ENCODE measurements around the gene CLEC17A. TPM values are rescaled to one million over a fixed set of nuclear protein-coding genes. Genes with fewer than 3 reads are reported as not detected.
"Not testable (repeated sequence)": the region's sequence is repeated elsewhere in the genome, so short reads cannot be mapped to it uniquely, and the experiment has no call there.

The CLEC17A gene, protein sequence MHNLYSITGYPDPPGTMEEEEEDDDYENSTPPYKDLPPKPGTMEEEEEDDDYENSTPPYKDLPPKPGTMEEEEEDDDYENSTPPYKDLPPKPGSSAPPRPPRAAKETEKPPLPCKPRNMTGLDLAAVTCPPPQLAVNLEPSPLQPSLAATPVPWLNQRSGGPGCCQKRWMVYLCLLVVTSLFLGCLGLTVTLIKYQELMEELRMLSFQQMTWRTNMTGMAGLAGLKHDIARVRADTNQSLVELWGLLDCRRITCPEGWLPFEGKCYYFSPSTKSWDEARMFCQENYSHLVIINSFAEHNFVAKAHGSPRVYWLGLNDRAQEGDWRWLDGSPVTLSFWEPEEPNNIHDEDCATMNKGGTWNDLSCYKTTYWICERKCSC
- 1 to 10 TPM in 1 of 2 donors, under 1 TPM in 1; 0.14 to 1.0 TPM for total RNA-seq

DNA sequence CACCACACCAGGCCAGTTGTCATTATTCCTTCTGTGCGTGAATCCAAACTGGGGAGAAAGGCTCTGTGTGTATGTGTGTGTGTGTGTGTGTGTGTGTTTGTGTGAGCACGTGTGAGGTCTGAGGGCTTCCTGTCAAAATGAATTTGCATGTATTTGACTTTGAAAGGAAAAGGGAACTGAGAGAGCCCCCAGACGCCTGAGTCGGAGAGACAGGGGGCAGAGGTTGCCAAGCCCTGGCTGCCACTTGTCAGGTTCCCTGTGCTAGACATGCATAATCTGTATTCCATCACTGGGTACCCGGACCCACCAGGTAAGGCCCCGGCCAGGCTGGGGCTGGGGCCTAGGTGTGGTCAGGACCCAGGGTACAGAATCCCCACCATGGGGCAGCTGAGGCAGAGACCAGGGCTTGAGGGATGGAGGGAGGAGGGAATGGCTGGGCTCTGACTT, at the start of gene CLEC17A:
Gene CLEC17A (plus strand): TSS at position 191 of the 447 bp plus-strand sequence. CDS start 77 bp downstream, at position 268.
- no peaks in the 10 kb centered on the region for H3K27me3 ChIP-seq (replicated peaks; ENCODE audit: insufficient read depth)

DNA sequence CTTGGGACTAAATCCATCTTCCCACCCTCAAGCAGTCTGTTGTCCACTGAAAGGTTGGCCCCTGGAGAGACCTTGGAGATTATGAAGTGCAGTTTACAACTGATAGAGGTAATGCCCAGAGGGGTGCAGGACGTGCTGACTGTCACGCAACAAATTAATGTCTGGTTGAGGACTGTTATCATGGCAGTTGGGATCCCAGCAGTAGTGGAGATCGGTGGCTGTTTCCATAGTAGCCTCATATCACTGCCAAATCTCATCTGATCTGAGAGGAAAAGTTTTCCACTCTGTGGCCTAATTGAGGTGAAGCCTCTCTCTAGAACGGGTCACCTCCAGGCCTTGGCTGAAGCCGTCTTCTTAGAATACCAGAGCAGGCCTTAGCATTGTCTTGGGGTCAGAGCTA, 49.4 kb upstream of the CLEC17A start:
- H3K27ac ChIP-seq: no peak overlapping the region
- WGBS: 80% methylated on average over 5 of the region's 5 CpGs

More for the DNA sequence above, at the start of gene CLEC17A:
- 48% methylated on average over 6 of the region's 6 CpGs for WGBS
- Histone ChIP-seq H3K27ac (no peak within 1 kb of the TSS), H3K4me3 (no peak within 1 kb of the TSS), H3K9me3 (no peaks in the 10 kb centered on the region), H3K36me3 (no peaks in the 10 kb centered on the region), H3K4me1 (replicated peaks) (no peaks in the 10 kb centered on the region)
- TF ChIP-seq, protein P1, sequence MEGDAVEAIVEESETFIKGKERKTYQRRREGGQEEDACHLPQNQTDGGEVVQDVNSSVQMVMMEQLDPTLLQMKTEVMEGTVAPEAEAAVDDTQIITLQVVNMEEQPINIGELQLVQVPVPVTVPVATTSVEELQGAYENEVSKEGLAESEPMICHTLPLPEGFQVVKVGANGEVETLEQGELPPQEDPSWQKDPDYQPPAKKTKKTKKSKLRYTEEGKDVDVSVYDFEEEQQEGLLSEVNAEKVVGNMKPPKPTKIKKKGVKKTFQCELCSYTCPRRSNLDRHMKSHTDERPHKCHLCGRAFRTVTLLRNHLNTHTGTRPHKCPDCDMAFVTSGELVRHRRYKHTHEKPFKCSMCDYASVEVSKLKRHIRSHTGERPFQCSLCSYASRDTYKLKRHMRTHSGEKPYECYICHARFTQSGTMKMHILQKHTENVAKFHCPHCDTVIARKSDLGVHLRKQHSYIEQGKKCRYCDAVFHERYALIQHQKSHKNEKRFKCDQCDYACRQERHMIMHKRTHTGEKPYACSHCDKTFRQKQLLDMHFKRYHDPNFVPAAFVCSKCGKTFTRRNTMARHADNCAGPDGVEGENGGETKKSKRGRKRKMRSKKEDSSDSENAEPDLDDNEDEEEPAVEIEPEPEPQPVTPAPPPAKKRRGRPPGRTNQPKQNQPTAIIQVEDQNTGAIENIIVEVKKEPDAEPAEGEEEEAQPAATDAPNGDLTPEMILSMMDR (IDR thresholded peaks at IDR 0.05): no peak
- TF ChIP-seq POLR2AphosphoS5 (IDR thresholded peaks at IDR 0.05) (no peak), POLR2A (IDR thresholded peaks at IDR 0.05) (no peak)
- DNase-seq (ENCODE audit: low spot score): no peak
- intact Hi-C loops (cut with DNase I): no loop called here

DNA sequence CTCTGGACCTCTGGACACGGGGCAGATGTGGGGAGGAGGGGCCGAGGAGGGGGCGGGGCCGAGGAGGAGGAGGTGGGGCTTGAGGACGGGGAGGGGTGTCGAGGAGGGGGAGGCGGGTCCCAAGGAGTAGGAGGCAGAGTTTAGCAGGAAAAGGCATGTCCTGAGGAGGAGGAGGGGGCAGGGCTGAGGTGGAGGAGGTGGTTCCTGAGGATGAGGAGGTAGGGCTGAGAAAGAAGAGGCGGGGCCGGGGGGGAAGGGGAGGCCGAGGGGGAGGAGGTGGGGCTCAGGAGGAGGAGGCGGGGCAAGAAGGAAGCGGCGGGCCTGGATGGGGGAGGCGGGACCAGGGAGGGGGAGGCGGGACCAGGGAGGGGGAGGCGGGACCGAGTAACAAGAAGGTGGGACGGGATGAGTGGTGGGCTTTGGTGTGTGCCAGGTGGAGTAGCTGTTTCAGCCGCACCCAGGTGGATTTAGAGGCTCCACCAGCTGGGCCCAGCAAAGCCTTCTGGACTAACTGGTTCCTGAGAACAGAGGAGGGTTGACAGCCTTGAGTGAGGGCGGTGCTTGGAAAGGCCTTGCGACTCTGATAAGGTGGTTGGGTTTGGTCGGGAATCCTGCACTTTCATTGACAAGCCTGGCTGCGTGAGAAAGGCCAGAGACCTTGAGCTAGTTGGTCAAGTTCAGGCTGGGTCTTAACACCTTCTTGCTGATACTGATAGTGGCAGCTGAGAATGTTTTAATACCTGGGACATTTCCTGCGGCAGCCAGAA, 45.8 kb upstream of the CLEC17A start:
- DNase-seq (ENCODE audit: low spot score): peak; percentile 80
- H3K27ac ChIP-seq: peak overlapping the region; percentile 69 to 70
- no peaks in the 10 kb centered on the region for H3K4me1 ChIP-seq (replicated peaks)
- no peaks in the 10 kb centered on the region for H3K27me3 ChIP-seq (replicated peaks; ENCODE audit: insufficient read depth)
- WGBS: 16% methylated on average over 24 of the region's 24 CpGs
- no peaks in the 10 kb centered on the region for H3K36me3 ChIP-seq
- intact Hi-C loops (cut with DNase I): no loop called here
- TF ChIP-seq POLR2AphosphoS5 (IDR thresholded peaks at IDR 0.05): peak; percentile 28
- TF ChIP-seq, protein P1 (IDR thresholded peaks at IDR 0.05): no peak
- TF ChIP-seq POLR2A (IDR thresholded peaks at IDR 0.05): peak; percentile 38
- no peaks in the 10 kb centered on the region for H3K9me3 ChIP-seq
- peak overlapping the region in 1 of 2 donors; percentile 16 for H3K4me3 ChIP-seq

More for the DNA sequence above, 49.4 kb upstream of the CLEC17A start:
- TF ChIP-seq POLR2A (IDR thresholded peaks at IDR 0.05) (no peak), POLR2AphosphoS5 (IDR thresholded peaks at IDR 0.05) (no peak)
- TF ChIP-seq, protein P1 (IDR thresholded peaks at IDR 0.05): no peak
- H3K36me3 ChIP-seq: no peaks in the 10 kb centered on the region
- intact Hi-C loops (cut with DNase I): no loop called here
- H3K4me1 ChIP-seq (replicated peaks): peaks cover 5% of the 10 kb centered on the region
- no peaks in the 10 kb centered on the region for H3K27me3 ChIP-seq (replicated peaks; ENCODE audit: insufficient read depth)
- H3K9me3 ChIP-seq: no peaks in the 10 kb centered on the region
- DNase-seq (ENCODE audit: low spot score): no peak
- no peak overlapping the region for H3K4me3 ChIP-seq

DNA sequence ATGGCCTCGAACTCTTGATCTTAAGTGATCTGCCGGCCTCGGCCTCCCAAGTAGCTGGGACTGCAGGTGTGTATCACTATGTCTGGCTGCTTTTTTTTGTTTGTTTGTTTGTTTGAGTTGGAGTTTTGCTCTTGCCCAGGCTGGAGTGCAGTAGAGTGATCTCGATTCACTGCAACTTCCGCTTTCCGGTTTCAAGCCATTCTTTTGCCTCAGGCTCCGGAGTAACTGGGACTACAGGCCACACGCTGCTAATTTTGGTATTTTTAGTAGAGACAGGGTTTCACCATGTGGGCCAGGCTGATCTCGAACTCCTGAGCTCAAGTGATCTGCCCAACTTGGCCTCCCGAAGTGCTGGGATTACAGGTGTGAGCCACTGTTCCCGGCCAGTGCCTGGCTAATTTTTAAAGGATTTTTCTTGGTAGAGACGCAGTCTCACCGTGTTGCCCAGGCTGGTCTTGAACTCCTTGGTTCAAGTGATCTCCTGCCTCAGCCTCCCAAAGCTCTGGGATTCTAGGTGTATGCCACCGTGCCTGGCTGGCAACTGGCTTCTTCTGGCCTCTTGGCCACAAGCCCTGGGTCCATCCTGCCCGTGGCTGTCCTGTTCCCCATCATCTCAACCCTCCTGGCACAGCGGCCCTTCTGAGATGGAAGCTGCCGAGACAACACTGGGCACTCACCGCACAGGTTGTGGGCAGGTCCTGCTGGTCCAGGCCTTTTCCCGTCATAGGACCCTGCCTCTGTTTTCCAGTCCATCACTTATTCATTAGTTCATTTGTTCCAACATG, 42.0 kb upstream of the CLEC17A start:
- Histone ChIP-seq H3K27ac (no peak overlapping the region), H3K4me3 (no peak overlapping the region), H3K4me1 (replicated peaks) (no peaks in the 10 kb centered on the region), H3K9me3 (no peaks in the 10 kb centered on the region), H3K36me3 (no peaks in the 10 kb centered on the region), H3K27me3 (replicated peaks; ENCODE audit: insufficient read depth) (no peaks in the 10 kb centered on the region)
- DNase-seq (ENCODE audit: low spot score): no peak
- intact Hi-C loops (cut with DNase I): no loop called here
- 89% methylated on average over 19 of the region's 19 CpGs for WGBS
- TF ChIP-seq, protein P1 (IDR thresholded peaks at IDR 0.05): no peak
- no peak for TF ChIP-seq POLR2A (IDR thresholded peaks at IDR 0.05)
- no peak for TF ChIP-seq POLR2AphosphoS5 (IDR thresholded peaks at IDR 0.05)

DNA sequence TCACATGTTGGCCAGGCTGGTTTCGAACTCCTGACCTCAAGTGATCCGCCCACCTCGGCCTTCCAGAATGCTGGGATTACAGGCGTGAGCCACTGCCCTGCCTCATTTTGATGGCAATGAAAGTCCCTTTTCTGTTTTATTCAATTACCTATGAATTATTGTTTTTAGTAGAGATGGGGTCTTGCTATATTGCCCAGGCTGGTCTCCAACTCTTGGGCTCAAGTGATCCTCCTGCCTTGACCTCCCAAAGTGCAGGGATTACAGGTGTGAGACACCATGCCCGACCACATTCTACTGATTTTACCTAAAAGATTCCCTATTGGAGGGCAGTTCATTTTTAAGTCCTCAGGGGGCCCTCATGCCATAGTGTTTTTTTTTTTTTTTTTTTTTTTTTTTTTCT, 40.9 kb upstream of the CLEC17A start:
- H3K9me3 ChIP-seq; intact Hi-C loops (cut with DNase I); DNase-seq (ENCODE audit: low spot score); H3K4me3 ChIP-seq; H3K4me1 ChIP-seq (replicated peaks); H3K27me3 ChIP-seq (replicated peaks; ENCODE audit: insufficient read depth); H3K27ac ChIP-seq; H3K36me3 ChIP-seq: not testable (repeated sequence)
- 78% methylated on average over 5 of the region's 5 CpGs for WGBS
